Hypothalamus (tissue), 51 donors: ENCODE data around the gene IMPG2.

Source experiments
- DNase-seq, 51 donors: peaks; one replicate each; lab custom pipeline; 2025; lab: John Stamatoyannopoulos, UW

The IMPG2 gene

GRCh38 chr3:101278727-101279126 lies 41.6 kb downstream of the IMPG2 start:
- no peak for DNase-seq

DNA sequence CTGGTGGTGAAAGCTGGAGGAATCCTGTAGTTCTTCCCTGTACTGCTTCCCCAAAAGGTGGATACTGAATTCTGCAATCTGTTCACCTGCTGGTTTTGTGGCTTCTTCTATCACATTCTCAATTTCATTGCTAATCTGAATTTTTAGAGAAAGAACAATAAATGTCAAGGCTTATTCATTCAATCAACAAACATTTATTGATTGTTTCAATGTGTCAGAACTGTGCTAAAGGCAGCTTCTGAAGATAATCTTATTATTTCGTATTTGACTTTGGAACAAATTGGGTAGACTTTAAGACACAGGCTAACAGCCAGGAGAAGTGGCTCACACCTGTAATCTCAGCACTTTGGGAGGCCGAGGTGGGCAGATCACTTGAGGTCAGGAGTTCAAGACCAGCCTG lies 46.8 kb downstream of the IMPG2 start:
- no peak for DNase-seq

- DNase-seq: no peak
Measured at GRCh38 chr3:101273156-101273555, 47.2 kb downstream of the IMPG2 start.

DNA sequence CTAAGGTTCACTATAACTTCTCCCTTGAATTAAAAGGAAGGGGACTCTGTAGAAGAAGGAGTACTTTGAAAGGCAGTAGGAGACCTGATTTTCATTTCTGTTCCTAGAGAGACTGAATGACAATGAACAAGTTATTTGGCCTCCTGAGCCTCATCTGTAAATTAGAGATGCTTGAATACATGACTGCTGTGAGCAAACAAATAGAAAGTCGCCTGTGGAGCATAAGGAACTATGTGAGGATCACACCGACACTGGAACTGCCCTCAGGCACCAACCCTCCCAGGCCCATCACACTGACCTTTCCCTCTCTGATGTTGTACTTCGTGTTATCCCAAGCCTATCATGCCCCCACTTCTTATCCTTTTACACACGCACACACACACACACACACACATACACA lies 48.6 kb downstream of the IMPG2 start:
- DNase-seq: no peak

DNA sequence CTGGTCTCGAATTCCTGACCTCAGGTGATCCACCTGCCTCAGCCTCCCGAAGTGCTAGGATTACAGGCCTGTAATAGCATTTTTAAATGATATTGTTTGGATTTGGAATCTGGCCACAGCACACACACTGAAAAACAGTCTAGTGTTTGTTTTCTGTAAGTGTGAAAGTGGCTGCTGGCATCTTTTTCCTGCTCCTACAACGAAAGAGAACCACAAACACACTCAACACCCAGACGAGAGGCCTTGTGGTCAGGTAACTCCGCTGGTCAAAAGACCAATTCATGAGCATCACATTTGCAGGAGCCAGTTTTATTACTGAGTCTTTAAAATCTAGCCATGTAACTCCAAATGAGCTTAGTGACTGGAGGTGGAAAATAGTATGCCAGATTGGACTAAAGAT lies 50.2 kb downstream of the IMPG2 start:
- no peak for DNase-seq

DNA sequence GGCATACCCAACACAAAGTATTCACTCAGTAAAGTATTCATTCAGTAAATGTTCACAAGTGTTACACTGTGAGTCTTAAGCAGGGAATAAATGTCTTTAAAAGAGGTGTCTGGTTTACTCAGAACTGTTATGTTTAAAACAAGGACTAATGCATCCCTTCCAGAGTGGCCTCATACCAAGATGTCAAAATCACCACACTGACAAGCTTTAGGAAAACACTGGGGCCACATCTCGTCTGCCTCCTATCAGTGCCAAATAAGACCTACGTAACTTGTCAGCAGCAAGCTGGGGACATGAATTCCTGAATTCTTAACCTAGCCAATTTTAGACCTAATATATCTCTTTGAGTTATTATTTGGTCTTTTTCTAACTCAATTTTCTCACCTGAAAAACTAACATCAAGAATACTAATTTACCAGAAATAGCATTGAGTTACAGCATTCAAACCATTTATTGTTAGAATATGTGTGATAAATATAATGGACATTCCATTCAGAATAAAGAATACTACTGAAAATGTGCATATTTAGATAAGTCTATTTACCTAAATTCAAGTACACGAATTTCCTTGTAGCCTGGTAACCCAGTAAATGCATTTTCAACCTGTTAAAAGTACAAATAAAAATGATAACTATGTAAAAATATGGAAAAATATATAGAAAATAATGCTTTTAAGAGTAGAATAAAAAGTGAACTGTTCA lies 51.3 kb downstream of the IMPG2 start:
- no peak for DNase-seq

GRCh38 chr3:101268141-101268540 lies 52.2 kb downstream of the IMPG2 start:
- no peak for DNase-seq

DNA sequence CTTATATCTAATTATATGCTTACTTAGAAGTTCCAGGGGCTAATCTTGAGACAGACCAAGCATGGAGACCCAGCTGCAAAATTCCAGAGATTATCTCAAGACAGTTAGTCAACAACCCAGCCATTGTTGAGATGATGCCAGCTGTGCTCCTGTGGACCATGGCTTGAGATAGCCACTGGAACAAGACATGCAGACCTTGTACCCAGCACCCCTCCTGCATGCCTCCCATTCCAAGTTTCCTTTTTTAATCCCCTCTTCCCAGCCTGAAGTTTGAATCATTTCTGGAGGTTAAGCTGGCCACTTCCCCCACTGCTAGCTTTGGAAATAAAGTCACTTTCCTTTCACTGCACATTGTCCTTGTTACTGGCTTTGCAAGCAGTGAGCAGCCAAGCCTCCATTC lies 53.8 kb downstream of the IMPG2 start:
- DNase-seq: no peak

DNA sequence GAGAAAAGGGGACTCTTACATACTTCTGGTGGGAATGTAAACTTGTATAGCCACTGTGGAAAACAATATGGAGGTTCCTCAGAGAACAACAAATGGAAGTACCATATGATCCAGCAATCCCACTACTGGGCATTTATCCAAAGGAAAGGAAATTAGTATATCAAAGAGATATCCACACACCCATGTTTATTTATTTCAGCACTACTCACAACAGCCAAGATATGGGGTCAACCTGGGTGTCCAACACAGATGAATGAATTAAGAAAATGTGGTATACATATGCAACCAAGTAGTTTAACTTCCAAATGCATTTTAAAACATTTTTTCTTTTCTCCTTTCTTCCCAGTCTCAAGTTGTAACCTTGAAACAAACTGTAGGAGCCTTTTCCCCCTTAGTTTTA lies 54.3 kb downstream of the IMPG2 start:
- DNase-seq: no peak

DNA sequence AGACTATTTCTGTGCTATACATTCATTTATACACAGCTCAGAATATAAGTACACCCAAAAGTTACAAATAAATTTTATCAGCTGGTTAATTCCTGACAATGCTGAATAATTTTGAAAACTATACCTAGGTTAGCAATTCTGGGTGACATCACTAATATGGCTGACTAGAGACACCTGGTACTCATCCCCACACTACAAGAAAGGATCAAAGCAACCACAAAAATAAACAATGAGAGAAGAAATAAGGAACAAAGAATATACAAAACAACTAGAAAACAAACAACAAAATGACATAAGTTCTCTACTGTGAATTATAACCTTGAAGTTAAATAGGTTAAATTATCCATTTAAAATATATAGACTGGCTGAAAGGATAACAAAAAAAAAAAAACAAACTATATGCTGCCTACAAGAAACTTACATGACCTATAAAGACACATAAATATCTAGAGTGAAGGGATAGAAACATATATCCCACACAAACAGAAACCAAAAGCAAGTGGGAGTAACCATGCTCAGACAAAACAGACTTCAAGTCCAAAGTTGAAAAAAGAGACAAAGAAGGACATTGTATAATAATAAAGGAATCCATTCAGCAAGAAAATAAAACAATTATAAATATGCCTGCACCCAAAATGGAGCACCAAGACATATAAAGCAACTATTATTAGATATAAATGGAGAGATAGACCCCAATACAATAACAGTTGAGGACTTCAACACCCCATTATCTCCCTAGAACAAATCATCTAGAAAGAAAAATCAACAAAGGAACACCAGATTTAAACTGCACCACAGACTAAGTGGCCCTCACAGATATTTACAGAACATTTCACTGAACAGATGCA lies 57.8 kb downstream of the IMPG2 start:
- DNase-seq: peak in 1 of 51 donors; percentile 34

DNA sequence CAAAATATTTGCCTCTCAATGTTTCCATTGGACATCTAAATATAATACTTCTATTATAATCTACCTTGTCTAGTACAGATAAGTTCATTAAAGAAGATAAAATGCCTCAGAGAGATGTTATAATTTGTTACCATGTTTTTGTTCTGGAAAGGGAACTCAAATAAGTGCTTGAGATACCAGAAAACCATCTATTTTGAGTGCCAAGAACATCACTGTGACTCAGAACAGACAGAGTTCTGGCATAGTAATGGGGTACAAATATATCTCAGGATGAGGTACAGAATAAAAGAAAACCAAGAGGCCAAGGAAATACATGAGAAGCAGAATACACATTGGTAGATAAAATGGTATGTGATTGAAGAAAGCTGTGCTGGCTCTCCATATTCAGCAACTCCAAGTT lies 58.9 kb downstream of the IMPG2 start:
- DNase-seq: no peak

DNA sequence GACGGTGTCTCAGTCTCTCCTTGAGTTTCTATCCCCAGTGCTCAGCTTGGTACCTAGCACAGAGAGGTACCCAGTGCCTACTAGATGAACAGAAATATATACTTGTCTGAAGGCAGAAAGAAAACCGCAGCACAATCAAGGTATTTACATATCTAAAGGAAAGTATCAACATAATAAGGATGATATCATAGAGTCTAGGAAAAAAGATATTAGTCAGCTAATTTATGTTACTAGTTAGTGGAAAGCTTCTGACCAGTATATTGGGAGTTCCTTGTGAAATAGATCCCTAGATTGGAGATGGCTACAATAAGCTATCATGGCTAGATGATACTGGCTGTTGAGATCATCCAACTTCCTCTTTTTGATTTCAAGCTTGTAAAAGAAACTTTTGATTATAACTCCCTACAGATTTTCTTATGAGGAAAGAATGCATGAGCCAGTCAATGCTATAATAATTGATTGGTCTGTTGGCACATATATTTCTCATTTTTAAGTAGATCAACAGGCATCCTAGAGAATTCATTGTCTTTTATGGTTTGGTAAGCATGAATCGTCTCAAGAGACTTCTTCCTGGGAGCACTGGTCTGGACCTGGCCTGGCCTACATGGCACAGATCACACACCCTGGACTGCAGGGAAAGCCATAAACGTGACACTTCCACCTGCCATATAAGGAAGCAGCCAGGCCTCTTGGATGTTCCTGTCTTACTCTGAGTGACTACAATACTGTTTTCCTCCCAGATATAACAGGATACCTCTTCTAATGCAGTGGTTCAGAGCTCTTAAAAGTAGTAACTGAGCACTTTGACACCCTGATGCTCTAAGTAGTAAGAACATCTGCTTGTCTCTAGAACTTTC lies 60.7 kb downstream of the IMPG2 start:
- no peak for DNase-seq

- peak in 1 of 51 donors; percentile 0 for DNase-seq
Measured at GRCh38 chr3:101256511-101256910, 63.9 kb downstream of the IMPG2 start.

DNA sequence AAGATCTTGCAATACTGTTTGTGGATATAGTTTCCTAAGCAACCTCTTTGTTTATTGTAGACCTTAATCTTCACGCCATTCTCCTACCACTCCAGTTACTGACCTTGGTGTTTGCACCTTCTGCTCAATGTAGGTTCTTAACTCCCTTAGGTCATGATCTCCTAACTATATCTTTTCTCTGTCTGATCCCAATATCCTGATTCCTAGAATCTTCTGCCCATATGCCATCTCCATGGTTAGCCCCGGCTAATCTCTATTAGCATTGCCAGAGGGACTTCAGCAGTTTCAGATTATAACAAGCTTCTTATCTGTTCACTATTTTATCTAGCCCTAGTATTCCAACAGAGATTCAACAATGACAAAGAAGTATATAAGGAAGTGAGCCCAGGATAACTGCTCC lies 64.9 kb downstream of the IMPG2 start:
- DNase-seq: no peak

- no peak for DNase-seq
Measured at GRCh38 chr3:101253396-101253795, 67.0 kb downstream of the IMPG2 start.

GRCh38 chr3:101252945-101253344 lies 67.4 kb downstream of the IMPG2 start:
- no peak for DNase-seq

GRCh38 chr3:101252307-101252706 lies 68.1 kb downstream of the IMPG2 start:
- no peak for DNase-seq

- DNase-seq: no peak
Measured at GRCh38 chr3:101251441-101251840, 68.9 kb downstream of the IMPG2 start.

DNA sequence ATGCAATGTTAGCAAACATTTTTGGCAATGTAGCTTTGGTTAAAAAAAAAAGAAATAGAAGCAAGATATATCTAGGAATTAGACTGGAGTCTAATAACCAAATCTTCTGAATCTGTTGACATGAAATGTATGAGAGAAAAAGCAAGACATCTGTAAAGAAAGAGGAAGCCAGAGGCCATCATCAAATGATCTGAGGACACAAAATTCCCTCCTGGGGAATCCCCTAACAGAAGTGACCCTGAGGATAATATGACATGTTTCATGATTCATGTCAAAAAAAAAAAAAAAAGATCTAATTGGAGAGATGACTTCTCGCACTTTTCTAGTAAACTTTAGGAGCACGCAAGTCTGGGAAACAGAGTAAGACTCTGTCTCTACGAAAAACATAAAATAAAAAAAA lies 70.9 kb downstream of the IMPG2 start:
- no peak for DNase-seq

- no peak for DNase-seq
Measured at GRCh38 chr3:101248736-101249135, 71.6 kb downstream of the IMPG2 start.

- no peak for DNase-seq
Measured at GRCh38 chr3:101244212-101244575, 76.2 kb downstream of the IMPG2 start.
